ENCODE results near the gene OR1M1. TPM values are rescaled to one million over a fixed set of nuclear protein-coding genes. Genes with fewer than 3 reads are reported as not detected.

Gene OR1M1
- total RNA-seq, 2 donors from 2014 or later, result not detected

GRCh38 chr19:9075064-9075949 lies 11.6 kb upstream of the OR1M1 start:
- no peak for TF ChIP-seq POLR2A (IDR thresholded peaks at IDR 0.05)
- TF ChIP-seq CTCF (IDR thresholded peaks at IDR 0.05), result no peak
- TF ChIP-seq POLR2AphosphoS5 (IDR thresholded peaks at IDR 0.05), result peak; percentile 55
- no peak overlapping the region for H3K4me3 ChIP-seq
- H3K27me3 ChIP-seq (replicated peaks; ENCODE audit: insufficient read depth), result no peaks in the 10 kb centered on the region
- peak; percentile 73 for DNase-seq (ENCODE audit: low spot score)
- no peaks in the 10 kb centered on the region for H3K9me3 ChIP-seq
- intact Hi-C loops (cut with DNase I), result no loop called here
- H3K36me3 ChIP-seq, result no peaks in the 10 kb centered on the region
- no peak overlapping the region for H3K27ac ChIP-seq
- WGBS, result 7% methylated on average over 16 of the region's 16 CpGs
- H3K4me1 ChIP-seq (replicated peaks), result no peaks in the 10 kb centered on the region

GRCh38 chr19:9076901-9077300 lies 10.0 kb upstream of the OR1M1 start:
- Histone ChIP-seq H3K4me1 (replicated peaks) (no peaks in the 10 kb centered on the region), H3K27me3 (replicated peaks; ENCODE audit: insufficient read depth) (no peaks in the 10 kb centered on the region), H3K36me3 (no peaks in the 10 kb centered on the region), H3K9me3 (no peaks in the 10 kb centered on the region), H3K27ac (no peak overlapping the region), H3K4me3 (no peak overlapping the region)
- WGBS, result 78% methylated on average over 10 of the region's 10 CpGs
- no peak for DNase-seq (ENCODE audit: low spot score)
- intact Hi-C loops (cut with DNase I), result no loop called here
- TF ChIP-seq POLR2AphosphoS5 (IDR thresholded peaks at IDR 0.05) (no peak), POLR2A (IDR thresholded peaks at IDR 0.05) (no peak), CTCF (IDR thresholded peaks at IDR 0.05) (no peak)

- Histone ChIP-seq H3K9me3 (no peaks in the 10 kb centered on the region), H3K4me1 (replicated peaks) (no peaks in the 10 kb centered on the region), H3K36me3 (no peaks in the 10 kb centered on the region), H3K4me3 (no peak overlapping the region), H3K27ac (no peak overlapping the region), H3K27me3 (replicated peaks; ENCODE audit: insufficient read depth) (no peaks in the 10 kb centered on the region)
- no peak for DNase-seq (ENCODE audit: low spot score)
- intact Hi-C loops (cut with DNase I), result loop anchor here (2.0 kb wide), 1 partner anchor 424 kb away; no protein-coding TSS in a partner anchor
- 65% methylated on average over 4 of the region's 4 CpGs for WGBS
- TF ChIP-seq CTCF (IDR thresholded peaks at IDR 0.05) (no peak), POLR2AphosphoS5 (IDR thresholded peaks at IDR 0.05) (no peak), POLR2A (IDR thresholded peaks at IDR 0.05) (no peak)
Measured at GRCh38 chr19:9078651-9079050, 8.2 kb upstream of the OR1M1 start.

- H3K4me3 ChIP-seq, result no peak within 1 kb of the TSS
- DNase-seq (ENCODE audit: low spot score), result no peak
- no peaks in the 10 kb centered on the region for H3K27me3 ChIP-seq (replicated peaks; ENCODE audit: insufficient read depth)
- no peak for TF ChIP-seq POLR2A (IDR thresholded peaks at IDR 0.05)
- TF ChIP-seq CTCF (IDR thresholded peaks at IDR 0.05), result no peak
- no peak for TF ChIP-seq POLR2AphosphoS5 (IDR thresholded peaks at IDR 0.05)
- 31% methylated on average over 8 of the region's 8 CpGs for WGBS
- H3K4me1 ChIP-seq (replicated peaks), result no peaks in the 10 kb centered on the region
- H3K36me3 ChIP-seq, result no peaks in the 10 kb centered on the region
- intact Hi-C loops (cut with DNase I), result no loop called here
- no peak within 1 kb of the TSS for H3K27ac ChIP-seq
- H3K9me3 ChIP-seq, result no peaks in the 10 kb centered on the region
Measured at GRCh38 chr19:9107375-9107774, 20.5 kb downstream of the OR1M1 start, which contains the start of gene OR7G2. Gene OR7G2 (minus strand): TSS chr19:9107475. CDS start chr19:9103243, 4,232 bp downstream.

GRCh38 chr19:9109959-9110358 lies 23.1 kb downstream of the OR1M1 start:
- no peaks in the 10 kb centered on the region for H3K27me3 ChIP-seq (replicated peaks; ENCODE audit: insufficient read depth)
- TF ChIP-seq POLR2AphosphoS5 (IDR thresholded peaks at IDR 0.05) (no peak), POLR2A (IDR thresholded peaks at IDR 0.05) (no peak), CTCF (IDR thresholded peaks at IDR 0.05) (no peak)
- DNase-seq (ENCODE audit: low spot score), result no peak
- intact Hi-C loops (cut with DNase I), result no loop called here
- no peak overlapping the region for H3K4me3 ChIP-seq
- H3K27ac ChIP-seq, result no peak overlapping the region
- no peaks in the 10 kb centered on the region for H3K4me1 ChIP-seq (replicated peaks)
- H3K9me3 ChIP-seq, result no peaks in the 10 kb centered on the region
- WGBS, result 44% methylated on average over 2 of the region's 2 CpGs
- no peaks in the 10 kb centered on the region for H3K36me3 ChIP-seq
